ENCODE results near the gene DUSP8. TPM values are rescaled to one million over a fixed set of nuclear protein-coding genes. Genes with fewer than 3 reads are reported as not detected.

DUSP8 gene
- total and polyA plus RNA-seq, 2 donors (not counting 1 experiment from before 2014, with no cell fraction given) = 4.3 to 7.2 TPM

GRCh38 chr11:1506981-1507380 lies 65.1 kb downstream of the DUSP8 start:
- Histone ChIP-seq H3K4me2 (replicated peaks; ENCODE audit: low read depth, low read length, poor library complexity, severe bottlenecking) (no peak overlapping the region), H3K27me3 (replicated peaks in 1 of 4; ENCODE audit: control extremely low read depth in 1 of 4, control insufficient read depth in 3 of 4, insufficient read depth in 4 of 4, low read length in 3 of 4) (no peaks in the 10 kb centered on the region), H2AFZ (ENCODE audit: insufficient read depth, low read depth, low read length, poor library complexity, severe bottlenecking) (no peak overlapping the region), H3K4me1 (ENCODE audit: control insufficient read depth in 2 of 2, insufficient read depth in 2 of 2, low read length in 2 of 2) (peaks cover 0 to 24% of the 10 kb centered on the region in 2 donors), H3K4me3 (ENCODE audit: control extremely low read depth in 1 of 5, extremely low read depth in 1 of 5, insufficient read depth in 1 of 5, low read depth in 2 of 5, low read length in 4 of 5) (no peak overlapping the region), H3K9me3 (ENCODE audit: control extremely low read depth in 1 of 3, control insufficient read depth in 2 of 3, insufficient read depth in 1 of 3, low read length in 2 of 3) (no peaks in the 10 kb centered on the region), H3K27ac (ENCODE audit: low read length in 2 of 2) (no peak overlapping the region), H3K9ac (ENCODE audit: low read length) (no peak overlapping the region), H4K20me1 (ENCODE audit: control insufficient read depth, insufficient read depth, low read length, poor library complexity, severe bottlenecking) (peaks cover 100% of the 10 kb centered on the region), H3K79me2 (ENCODE audit: control insufficient read depth, insufficient read depth, low read length) (peaks cover 100% of the 10 kb centered on the region), H3K36me3 (replicated peaks in 1 of 2; ENCODE audit: control extremely low read depth in 1 of 2, control insufficient read depth in 1 of 2, extremely low read depth in 1 of 2, insufficient read depth in 2 of 2, low read length in 1 of 2) (no peaks in the 10 kb centered on the region)
- TF ChIP-seq EZH2 (IDR thresholded peaks at IDR 0.05; ENCODE audit: borderline replicate concordance, insufficient read depth, low read depth, low read length, poor library complexity, severe bottlenecking) (no peak), CTCF (IDR thresholded peaks at IDR 0.05) (no peak)
- Mint-ChIP-seq H3K4me3 (no peak overlapping the region), H3K9me3 (ENCODE audit: insufficient read depth) (no peaks in the 10 kb centered on the region), H3K4me1 (peaks cover 36% of the 10 kb centered on the region), H3K27ac (no peak overlapping the region), H3K27me3 (no peaks in the 10 kb centered on the region)
- ChIA-PET POLR2A (no interaction called here), CTCF (no interaction called here)
- DNase-seq (no peak), ATAC-seq (ENCODE audit: low read depth) (no peak)
- intact Hi-C loops (cut with micrococcal nuclease) = no loop called here
- 72% methylated on average over 9 of the region's 9 CpGs for WGBS (ENCODE audit: insufficient coverage)

GRCh38 chr11:1505480-1505879 lies 66.6 kb downstream of the DUSP8 start:
- no peak overlapping the region for H2AFZ ChIP-seq (ENCODE audit: insufficient read depth, low read depth, low read length, poor library complexity, severe bottlenecking)
- H3K4me2 ChIP-seq (replicated peaks; ENCODE audit: low read depth, low read length, poor library complexity, severe bottlenecking) = no peak overlapping the region
- H3K9me3 ChIP-seq (ENCODE audit: control extremely low read depth in 1 of 3, control insufficient read depth in 2 of 3, insufficient read depth in 1 of 3, low read length in 2 of 3) = peaks cover 0 to 2% (median 0%) of the 10 kb centered on the region in 3 donors
- peaks cover 99% of the 10 kb centered on the region for H4K20me1 ChIP-seq (ENCODE audit: control insufficient read depth, insufficient read depth, low read length, poor library complexity, severe bottlenecking)
- no peak for ATAC-seq (ENCODE audit: low read depth)
- no peak overlapping the region for H3K27ac ChIP-seq (ENCODE audit: low read length in 2 of 2)
- DNase-seq = no peak
- no peaks in the 10 kb centered on the region for H3K36me3 ChIP-seq (replicated peaks in 1 of 2; ENCODE audit: control extremely low read depth in 1 of 2, control insufficient read depth in 1 of 2, extremely low read depth in 1 of 2, insufficient read depth in 2 of 2, low read length in 1 of 2)
- intact Hi-C loops (cut with micrococcal nuclease) = no loop called here
- ChIA-PET CTCF (no interaction called here), POLR2A (no interaction called here)
- H3K27me3 Mint-ChIP-seq = no peaks in the 10 kb centered on the region
- WGBS (ENCODE audit: insufficient coverage) = 95% methylated on average over 11 of the region's 11 CpGs
- H3K27ac Mint-ChIP-seq = no peak overlapping the region
- no peaks in the 10 kb centered on the region for H3K9me3 Mint-ChIP-seq (ENCODE audit: insufficient read depth)
- no peak overlapping the region for H3K4me3 Mint-ChIP-seq
- peaks cover 0 to 24% of the 10 kb centered on the region in 2 donors for H3K4me1 ChIP-seq (ENCODE audit: control insufficient read depth in 2 of 2, insufficient read depth in 2 of 2, low read length in 2 of 2)
- H3K4me1 Mint-ChIP-seq = peaks cover 31% of the 10 kb centered on the region
- H3K4me3 ChIP-seq (ENCODE audit: control extremely low read depth in 1 of 5, extremely low read depth in 1 of 5, insufficient read depth in 1 of 5, low read depth in 2 of 5, low read length in 4 of 5) = no peak overlapping the region
- H3K9ac ChIP-seq (ENCODE audit: low read length) = no peak overlapping the region
- TF ChIP-seq CTCF (IDR thresholded peaks at IDR 0.05) (no peak), EZH2 (IDR thresholded peaks at IDR 0.05; ENCODE audit: borderline replicate concordance, insufficient read depth, low read depth, low read length, poor library complexity, severe bottlenecking) (no peak)
- H3K79me2 ChIP-seq (ENCODE audit: control insufficient read depth, insufficient read depth, low read length) = peaks cover 98% of the 10 kb centered on the region
- no peaks in the 10 kb centered on the region for H3K27me3 ChIP-seq (replicated peaks in 1 of 4; ENCODE audit: control extremely low read depth in 1 of 4, control insufficient read depth in 3 of 4, insufficient read depth in 4 of 4, low read length in 3 of 4)

Data from B cell (primary cell).